Left ventricle myocardium inferior (tissue), 1 donor: ENCODE data around the gene BLACAT1. TPM values are rescaled to one million over a fixed set of nuclear protein-coding genes. Genes with fewer than 3 reads are reported as not detected.

Experiments used
- DNase-seq: peaks from one replicate; pipeline ENCODE4 v3.0.0-alpha.2; 2020
- H3K27ac ChIP-seq: fragments of 200-600 bp; replicated peaks from 2 replicates; pipeline ENCODE4 v1.8.0; 2021
- H3K27me3 ChIP-seq: fragments of 200-600 bp; 2 replicates; pipeline ENCODE4 v1.8.0; 2021; ENCODE audit warnings: low read depth
- H3K36me3 ChIP-seq: fragments of 200-600 bp; 2 replicates; pipeline ENCODE4 v1.8.0; 2021
- H3K4me1 ChIP-seq: fragments of 200-600 bp; 2 replicates; pipeline ENCODE4 v1.8.0; 2021
- H3K4me3 ChIP-seq: fragments of 200-600 bp; 2 replicates; pipeline ENCODE4 v1.8.0; 2021; ENCODE audit warnings: mild to moderate bottlenecking, moderate library complexity
- H3K9me3 ChIP-seq: fragments of 200-600 bp; replicated peaks from 2 replicates; pipeline ENCODE4 v1.8.0; 2021
- CTCF ChIP-seq: fragments of 200-600 bp; IDR thresholded peaks from 2 replicates; pipeline ENCODE4 v1.8.0; 2021; ENCODE audit warnings: antibody characterized with exemption, mild to moderate bottlenecking, borderline replicate concordance
- intact Hi-C: fragments of 100-400 bp; cut with micrococcal nuclease; formaldehyde crosslinking; loops from one replicate; pipeline ENCODE4 v1.11.0; 2022
- total RNA-seq: library from RNA; stranded (reverse); fragmentation: NEBNext Ultra II Directional; extraction: Animal tissue kit (Norgen Biotek cat#: 25700); gene quantifications from one replicate; pipeline ENCODE4 v1.2.1, GENCODE V29; 2021
- donor health status: DM: no; HTN: yes; CAD: no; lungs with severe emphysema.

BLACAT1 gene
- total RNA-seq, 1 donor from 2014 or later, result not detected

DNA sequence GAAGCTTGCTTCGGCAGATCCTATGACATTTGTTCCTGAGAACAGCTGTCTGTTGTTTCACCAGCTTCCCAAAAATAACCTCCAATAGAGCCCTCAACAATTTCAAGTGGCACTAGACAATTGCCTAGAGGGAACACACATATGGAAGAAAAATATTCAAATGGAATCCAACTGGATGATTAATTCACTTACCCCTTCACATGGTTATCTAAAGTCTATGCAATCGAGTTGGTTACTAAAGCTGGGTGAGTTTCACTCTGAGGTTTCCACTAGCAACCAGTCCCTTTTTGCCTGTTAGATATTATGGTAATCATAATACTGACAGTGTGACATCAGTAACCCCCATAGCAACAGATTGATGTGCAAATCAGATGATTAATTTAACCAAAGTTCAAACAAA is 34.0 kb downstream of the BLACAT1 start, which contains the start of gene LEMD1:
Gene LEMD1 (minus strand): TSS at position 259 of the 400 bp plus-strand sequence. CDS start 1,520 bp downstream, outside the sequence.
- TF ChIP-seq CTCF, result no peak
- Histone ChIP-seq H3K4me1 (peaks cover 35% of the 10 kb centered on the region), H3K27me3 (no peaks in the 10 kb centered on the region), H3K36me3 (no peaks in the 10 kb centered on the region), H3K27ac (peak within 1 kb of the TSS; percentile 75), H3K4me3 (no peak within 1 kb of the TSS), H3K9me3 (no peaks in the 10 kb centered on the region)
- DNase-seq, result no peak
- intact Hi-C loops, result no loop called here

- H3K4me3 ChIP-seq, result no peak overlapping the region
- no peaks in the 10 kb centered on the region for H3K27me3 ChIP-seq
- no peaks in the 10 kb centered on the region for H3K9me3 ChIP-seq
- H3K4me1 ChIP-seq, result peaks cover 41% of the 10 kb centered on the region
- H3K36me3 ChIP-seq, result no peaks in the 10 kb centered on the region
- H3K27ac ChIP-seq, result peak overlapping the region; percentile 75
- TF ChIP-seq CTCF, result no peak
- intact Hi-C loops, result no loop called here
- no peak for DNase-seq
Observed at GRCh38 chr1:205420938-205421337, 34.9 kb downstream of the BLACAT1 start.

- no peak for TF ChIP-seq CTCF
- intact Hi-C loops, result no loop called here
- Histone ChIP-seq H3K4me3 (no peak overlapping the region), H3K9me3 (no peaks in the 10 kb centered on the region), H3K4me1 (peaks cover 44% of the 10 kb centered on the region), H3K36me3 (no peaks in the 10 kb centered on the region), H3K27me3 (no peaks in the 10 kb centered on the region), H3K27ac (no peak overlapping the region)
- DNase-seq, result no peak
Observed at GRCh38 chr1:205417870-205418635, 37.8 kb downstream of the BLACAT1 start.

DNA sequence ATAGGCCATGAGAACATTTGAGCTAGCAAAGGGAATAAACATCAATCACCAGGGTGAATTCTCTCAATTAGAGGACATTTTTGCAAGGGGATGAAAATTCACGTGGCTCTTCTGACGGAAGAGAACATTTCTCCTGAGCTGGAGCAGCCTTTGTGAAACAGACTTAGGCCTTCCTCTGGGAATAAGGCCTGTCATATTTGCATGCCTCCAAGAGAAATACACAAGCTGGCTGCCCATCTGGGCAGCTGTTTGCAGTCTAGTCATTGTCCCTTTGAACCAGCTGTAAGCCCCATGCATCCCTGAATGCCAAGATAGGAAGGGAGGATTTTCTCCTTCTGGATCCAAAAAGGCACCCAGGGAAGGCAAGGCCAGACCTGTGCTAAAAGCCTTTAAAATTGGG is 39.5 kb downstream of the BLACAT1 start:
- peak overlapping the region; percentile 57 for H3K27ac ChIP-seq
- intact Hi-C loops, result no loop called here
- no peak for DNase-seq
- no peaks in the 10 kb centered on the region for H3K9me3 ChIP-seq
- no peak overlapping the region for H3K4me3 ChIP-seq
- TF ChIP-seq CTCF, result no peak
- H3K27me3 ChIP-seq, result no peaks in the 10 kb centered on the region
- H3K36me3 ChIP-seq, result no peaks in the 10 kb centered on the region
- peaks cover 28% of the 10 kb centered on the region for H3K4me1 ChIP-seq

DNA sequence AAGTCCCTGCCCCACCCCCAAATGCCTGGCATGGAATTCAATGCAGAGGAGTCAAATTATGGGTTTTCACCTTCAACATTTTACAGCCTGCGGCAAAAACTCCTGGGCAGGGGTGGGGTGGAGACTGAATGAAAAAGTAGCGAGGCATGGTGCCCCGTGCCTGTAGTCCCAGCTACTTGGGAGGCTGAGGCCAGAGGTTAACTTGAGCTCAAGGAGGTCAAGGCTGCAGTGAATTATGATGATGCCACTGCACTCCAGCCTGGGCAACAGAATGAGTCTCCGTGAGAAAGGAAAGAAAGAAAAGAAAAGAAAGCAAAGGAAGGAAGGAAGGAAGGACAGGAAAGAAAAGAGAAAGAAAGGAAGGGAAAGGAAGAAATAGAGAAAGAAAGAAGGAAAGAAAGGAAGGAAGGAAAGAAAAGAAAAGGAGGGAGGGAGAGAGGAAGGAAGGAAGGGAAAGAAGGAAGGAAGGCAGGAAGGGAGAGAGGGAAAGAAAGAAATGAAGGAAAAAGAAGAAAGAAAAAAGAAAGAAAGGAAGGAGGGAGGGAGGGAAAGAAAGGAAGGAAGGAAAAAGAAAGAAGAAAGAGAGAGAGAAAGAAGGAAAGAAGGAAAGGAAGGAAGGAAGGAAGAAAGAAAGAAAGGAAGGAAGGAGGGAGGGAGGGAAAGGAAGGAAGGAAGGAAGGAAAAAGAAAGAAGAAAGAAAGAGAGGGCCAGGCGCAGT is 45.1 kb downstream of the BLACAT1 start:
- Histone ChIP-seq H3K27ac (no peak overlapping the region), H3K9me3 (no peaks in the 10 kb centered on the region), H3K27me3 (peaks cover 24% of the 10 kb centered on the region), H3K4me3 (no peak overlapping the region), H3K4me1 (peaks cover 3% of the 10 kb centered on the region), H3K36me3 (no peaks in the 10 kb centered on the region)
- DNase-seq, result no peak
- intact Hi-C loops, result no loop called here
- TF ChIP-seq CTCF, result no peak
